NT2/D1 (cell line): ENCODE data around the gene IL33.

Experiments
- SUZ12 ChIP-seq: IDR thresholded peaks from 2 replicates; pipeline ENCODE4 v1.6.1; 2011; ENCODE audit not compliant: insufficient read length, insufficient read depth; ENCODE audit errors: extremely low read depth
- ZNF274 ChIP-seq: IDR thresholded peaks from 2 replicates; pipeline ENCODE4 v1.6.1; 2011; ENCODE audit warnings: mild to moderate bottlenecking, low read depth, low read length

DNA sequence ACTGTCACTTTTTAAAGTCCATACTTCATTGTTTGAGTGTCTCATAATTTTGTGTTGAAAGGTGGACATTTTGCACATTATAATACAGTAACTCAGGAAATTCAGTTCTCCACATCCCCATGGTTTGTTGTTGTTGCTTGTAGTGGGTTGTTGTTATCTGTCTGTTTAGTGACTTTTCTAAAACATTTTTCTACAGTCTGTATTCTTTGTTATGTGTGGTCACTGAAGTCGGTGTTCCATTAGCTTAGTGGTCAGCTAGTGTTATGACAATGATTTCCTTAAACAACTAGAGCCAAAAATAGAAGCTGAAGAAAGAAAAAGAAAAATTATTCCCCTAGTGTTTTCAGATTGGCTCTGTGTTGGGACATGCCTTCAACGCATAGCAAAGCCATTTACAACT, 5.6 kb upstream of the IL33 start:
- TF ChIP-seq ZNF274 (no peak), SUZ12 (no peak)
